ENCODE measurements around the gene FBXL3. TPM values are rescaled to one million over a fixed set of nuclear protein-coding genes. Genes with fewer than 3 reads are reported as not detected.

The FBXL3 gene
- total and polyA plus RNA-seq, 2 of the 13 experiments (the other 11 are each of a cell fraction or from before 2014, with no cell fraction given) = 11.5 to 18.5 TPM

DNA sequence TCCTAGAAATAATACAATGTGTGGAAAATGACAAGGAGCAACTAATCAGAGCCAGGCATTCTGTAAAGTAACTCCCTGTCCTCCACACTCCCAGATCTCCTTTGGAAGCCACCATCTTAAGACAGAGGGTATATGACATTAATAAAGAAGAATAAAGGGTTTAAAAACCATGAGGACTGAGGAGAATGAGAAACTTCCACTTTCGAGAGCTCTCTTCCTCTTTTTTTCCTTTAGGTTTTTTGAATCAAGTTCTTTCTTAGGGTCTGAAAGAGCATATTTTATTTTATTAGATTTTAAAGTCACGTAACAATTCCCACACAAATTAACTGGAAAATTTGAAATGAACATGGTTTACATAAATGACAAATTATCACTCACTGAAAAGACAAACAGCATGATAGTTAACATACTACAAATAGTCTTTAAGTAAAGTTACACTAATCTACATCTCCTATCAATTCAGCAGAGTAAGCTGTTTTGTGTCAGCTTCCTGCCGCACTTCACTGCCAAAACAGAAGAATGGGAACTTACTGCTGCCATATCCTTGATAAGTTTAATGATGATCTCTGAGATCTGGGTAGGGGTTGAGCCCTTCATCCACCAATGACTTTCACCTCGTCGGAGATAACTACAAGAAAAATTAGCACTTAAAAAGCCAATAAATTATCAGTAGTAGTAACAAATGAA is 38.6 kb upstream of the FBXL3 start (continued):
- TF ChIP-seq KLF6 (CRISPR knock-in tag; IDR thresholded peaks at IDR 0.05) (no peak), ZFP62 (CRISPR knock-in tag; IDR thresholded peaks at IDR 0.05) (no peak), SP5 (CRISPR knock-in tag; IDR thresholded peaks at IDR 0.05; ENCODE audit: borderline replicate concordance, low read depth) (no peak), ATF1 (CRISPR knock-in tag; IDR thresholded peaks at IDR 0.05) (no peak), ZNF136 (CRISPR knock-in tag; IDR thresholded peaks at IDR 0.05; ENCODE audit: low read depth) (no peak), ZKSCAN8 (CRISPR knock-in tag; IDR thresholded peaks at IDR 0.05; ENCODE audit: borderline replicate concordance) (no peak)

DNA sequence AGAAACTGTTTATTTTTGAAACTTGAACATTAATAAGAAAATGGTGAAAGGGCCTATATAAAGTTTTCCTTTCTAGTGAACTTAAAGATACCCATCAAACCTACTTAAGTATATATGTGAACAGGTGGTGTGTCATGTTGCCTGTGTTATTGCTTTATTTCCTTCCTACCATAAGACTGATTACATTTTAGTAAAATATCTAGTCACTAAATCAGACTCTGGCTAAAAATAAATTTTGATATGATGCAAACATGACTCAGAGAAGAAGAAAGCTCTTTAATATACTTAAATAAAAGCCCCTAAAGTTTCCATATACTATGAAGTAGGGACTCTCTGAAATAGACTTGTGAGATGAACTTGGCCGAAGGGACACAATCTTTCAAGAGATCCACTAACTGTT is 35.1 kb upstream of the FBXL3 start:
- peak overlapping the region; percentile 18 for H3K27ac ChIP-seq (ENCODE audit: extremely low read length, insufficient read depth, low read length)
- TF ChIP-seq ZNF274 (CRISPR knock-in tag; IDR thresholded peaks at IDR 0.05) = no peak
- TF ChIP-seq ZNF383 (CRISPR knock-in tag; IDR thresholded peaks at IDR 0.05; ENCODE audit: borderline replicate concordance) = no peak
- no peak for TF ChIP-seq ZNF234 (CRISPR knock-in tag; conservative IDR thresholded peaks at IDR 0.05)
- TF ChIP-seq, protein P1, sequence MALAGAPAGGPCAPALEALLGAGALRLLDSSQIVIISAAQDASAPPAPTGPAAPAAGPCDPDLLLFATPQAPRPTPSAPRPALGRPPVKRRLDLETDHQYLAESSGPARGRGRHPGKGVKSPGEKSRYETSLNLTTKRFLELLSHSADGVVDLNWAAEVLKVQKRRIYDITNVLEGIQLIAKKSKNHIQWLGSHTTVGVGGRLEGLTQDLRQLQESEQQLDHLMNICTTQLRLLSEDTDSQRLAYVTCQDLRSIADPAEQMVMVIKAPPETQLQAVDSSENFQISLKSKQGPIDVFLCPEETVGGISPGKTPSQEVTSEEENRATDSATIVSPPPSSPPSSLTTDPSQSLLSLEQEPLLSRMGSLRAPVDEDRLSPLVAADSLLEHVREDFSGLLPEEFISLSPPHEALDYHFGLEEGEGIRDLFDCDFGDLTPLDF (CRISPR knock-in tag; IDR thresholded peaks at IDR 0.05) = no peak
- no peak for TF ChIP-seq ZFP82 (CRISPR knock-in tag; IDR thresholded peaks at IDR 0.05; ENCODE audit: borderline replicate concordance)
- no peak for TF ChIP-seq ZSCAN22 (CRISPR knock-in tag; IDR thresholded peaks at IDR 0.05)
- TF ChIP-seq, protein P2, sequence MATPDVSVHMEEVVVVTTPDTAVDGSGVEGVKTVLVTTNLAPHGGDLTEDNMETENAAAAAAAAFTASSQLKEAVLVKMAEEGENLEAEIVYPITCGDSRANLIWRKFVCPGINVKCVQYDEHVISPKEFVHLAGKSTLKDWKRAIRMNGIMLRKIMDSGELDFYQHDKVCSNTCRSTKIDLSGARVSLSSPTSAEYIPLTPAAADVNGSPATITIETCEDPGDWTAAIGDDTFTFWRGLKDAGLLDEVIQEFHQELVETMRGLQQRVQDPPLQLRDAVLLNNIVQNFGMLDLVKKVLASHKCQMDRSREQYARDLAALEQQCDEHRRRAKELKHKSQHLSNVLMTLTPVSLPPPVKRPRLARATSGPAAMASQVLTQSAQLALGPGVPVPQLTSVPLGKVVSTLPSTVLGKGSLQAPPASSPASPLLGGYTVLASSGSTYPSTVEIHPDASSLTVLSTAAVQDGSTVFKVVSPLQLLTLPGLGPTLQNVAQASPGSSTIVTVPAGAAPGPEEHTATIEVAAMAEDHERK (CRISPR knock-in tag; IDR thresholded peaks at IDR 0.05; ENCODE audit: low read depth) = no peak
- TF ChIP-seq RFX5 (IDR thresholded peaks at IDR 0.05; ENCODE audit: low read depth, low read length) = no peak
- no peak for TF ChIP-seq SKI (IDR thresholded peaks at IDR 0.05; ENCODE audit: partially characterized antibody)
- TF ChIP-seq, protein P3, sequence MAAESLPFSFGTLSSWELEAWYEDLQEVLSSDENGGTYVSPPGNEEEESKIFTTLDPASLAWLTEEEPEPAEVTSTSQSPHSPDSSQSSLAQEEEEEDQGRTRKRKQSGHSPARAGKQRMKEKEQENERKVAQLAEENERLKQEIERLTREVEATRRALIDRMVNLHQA (CRISPR knock-in tag; IDR thresholded peaks at IDR 0.05) = no peak
- TF ChIP-seq, protein P4, sequence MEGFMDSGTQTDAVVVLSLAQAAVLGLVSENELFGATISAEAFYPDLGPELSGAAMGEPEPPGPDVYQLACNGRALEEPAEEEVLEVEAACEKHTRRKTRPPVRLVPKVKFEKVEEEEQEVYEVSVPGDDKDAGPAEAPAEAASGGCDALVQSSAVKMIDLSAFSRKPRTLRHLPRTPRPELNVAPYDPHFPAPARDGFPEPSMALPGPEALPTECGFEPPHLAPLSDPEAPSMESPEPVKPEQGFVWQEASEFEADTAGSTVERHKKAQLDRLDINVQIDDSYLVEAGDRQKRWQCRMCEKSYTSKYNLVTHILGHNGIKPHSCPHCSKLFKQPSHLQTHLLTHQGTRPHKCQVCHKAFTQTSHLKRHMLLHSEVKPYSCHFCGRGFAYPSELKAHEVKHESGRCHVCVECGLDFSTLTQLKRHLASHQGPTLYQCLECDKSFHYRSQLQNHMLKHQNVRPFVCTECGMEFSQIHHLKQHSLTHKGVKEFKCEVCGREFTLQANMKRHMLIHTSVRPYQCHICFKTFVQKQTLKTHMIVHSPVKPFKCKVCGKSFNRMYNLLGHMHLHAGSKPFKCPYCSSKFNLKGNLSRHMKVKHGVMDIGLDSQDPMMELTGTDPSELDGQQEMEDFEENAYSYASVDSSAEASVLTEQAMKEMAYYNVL (CRISPR knock-in tag; IDR thresholded peaks at IDR 0.05; ENCODE audit: borderline replicate concordance) = no peak
- TF ChIP-seq, protein P5, sequence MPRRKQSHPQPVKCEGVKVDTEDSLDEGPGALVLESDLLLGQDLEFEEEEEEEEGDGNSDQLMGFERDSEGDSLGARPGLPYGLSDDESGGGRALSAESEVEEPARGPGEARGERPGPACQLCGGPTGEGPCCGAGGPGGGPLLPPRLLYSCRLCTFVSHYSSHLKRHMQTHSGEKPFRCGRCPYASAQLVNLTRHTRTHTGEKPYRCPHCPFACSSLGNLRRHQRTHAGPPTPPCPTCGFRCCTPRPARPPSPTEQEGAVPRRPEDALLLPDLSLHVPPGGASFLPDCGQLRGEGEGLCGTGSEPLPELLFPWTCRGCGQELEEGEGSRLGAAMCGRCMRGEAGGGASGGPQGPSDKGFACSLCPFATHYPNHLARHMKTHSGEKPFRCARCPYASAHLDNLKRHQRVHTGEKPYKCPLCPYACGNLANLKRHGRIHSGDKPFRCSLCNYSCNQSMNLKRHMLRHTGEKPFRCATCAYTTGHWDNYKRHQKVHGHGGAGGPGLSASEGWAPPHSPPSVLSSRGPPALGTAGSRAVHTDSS (CRISPR knock-in tag; conservative IDR thresholded peaks at IDR 0.05) = no peak

More for the DNA sequence above, 35.1 kb upstream of the FBXL3 start:
- no peaks in the 10 kb centered on the region; a peak in 1 of 5 replicates for H3K27me3 ChIP-seq (ENCODE audit: control insufficient read depth in 1 of 2, insufficient read depth in 2 of 2, low read length in 2 of 2)
- FAIRE-seq (no peak), DNase-seq (ENCODE audit: low spot score) (no peak), ATAC-seq (no peak)
- intact Hi-C loops (cut with micrococcal nuclease; ENCODE audit: unreplicated experiment) = loop anchor here (5.0 kb wide), 1 partner anchor 35 kb away; the partner anchor contains the start of gene FBXL3
- no peak overlapping the region for H3K9ac ChIP-seq (ENCODE audit: insufficient read depth, low read depth, low read length)
- no peak overlapping the region for H3K4me2 ChIP-seq (ENCODE audit: low read depth, low read length)
- BruUV-seq (replicated peaks) = no TSS peak
- no peaks in the 10 kb centered on the region for H3K79me2 ChIP-seq (ENCODE audit: insufficient read depth, low read length)
- H3K36me3 ChIP-seq (replicated peaks in 1 of 2; ENCODE audit: control insufficient read depth in 1 of 2, insufficient read depth in 2 of 2, low read length in 2 of 2) = peaks cover 2 to 31% of the 10 kb centered on the region in 2 experiments; a peak in 4 of 5 replicates
- ChIA-PET CTCF (ENCODE audit: low intra/inter-chr PET ratio, low total read pairs) (no interaction called here), POLR2A (no interaction called here)
- H3K4me1 ChIP-seq (ENCODE audit: insufficient read depth, low read length) = peaks cover 13% of the 10 kb centered on the region
- H2AFZ ChIP-seq (ENCODE audit: low read length) = no peak overlapping the region
- H4K20me1 ChIP-seq (ENCODE audit: insufficient read depth, low read length) = no peaks in the 10 kb centered on the region
- no peak overlapping the region for H3K4me3 ChIP-seq (replicated peaks in 1 of 3; ENCODE audit: insufficient read depth in 1 of 3, low read depth in 2 of 3, low read length in 3 of 3)
- no peaks in the 10 kb centered on the region for H3K9me3 ChIP-seq (ENCODE audit: low read length)
- WGBS (ENCODE audit: low lambda C conversion rate) = 100% methylated on average over 1 of the region's 1 CpG
- in situ Hi-C loops (cut with HindIII; ENCODE audit: extremely low pct_ligation_motif_present, low pct_unique_long_range_greater_than_20kb) = no loop called here

All from HepG2 (cell line).